Heart left ventricle (tissue), 13 donors: ENCODE results near the gene MEOX2.

ENCODE experiments used
- POLR2A ChIP-seq, 2 donors: fragments of 450-650 bp; IDR thresholded peaks; one replicate each; pipeline ENCODE4 v1.6.1; 2017; ENCODE audit warnings: antibody characterized with exemption in 2 of 2, mild to moderate bottlenecking in 2 of 2, moderate library complexity in 2 of 2
- TF ChIP-seq, protein P1 (sequence below), 12 donors: fragments of 200-600 bp; sonication (generic) in 4 of 12; IDR thresholded peaks; one replicate each; pipeline versions ENCODE4 v1.5.0 to v1.8.0; 2018 to 2022; ENCODE audit warnings: antibody characterized with exemption in 12 of 12, mild to moderate bottlenecking in 5 of 12
- donor health status: ischemic (EF 13 %, LVEDD 7.1; RV severe dilation, severe dysfunction).
- donor health status: DM: no; HTN: yes; CAD: no.
- donor health status: DM: no; HTN: no; CAD: no.
- donor health status: ischemic (EF 25% LVEDD 6.9; RV normal size, moderate dysfunction).
- donor health status: ischemic (EF 25% LVEDD 5.7; RV mildly dilated, moderate dysfunction).
- donor health status: ischemic (EF 35%, LVEDD 5.7; RV mildly dilated, moderate dysfunction).
- donor health status: nonischemic (EF 11% LVEDD 7.7; RV severe dilation, severe dysfunction).
- donor health status: DM: yes; HTN: yes; CAD: no.
- donor health status: PGD.
- donor health status: ischemic (EF 29% LVEDD 5.4; RV normal size, mild dysfunction).
- donor health status: nonischemic (EF 23%, LVEDD 6.1; RV moderate dilation, normal function).

DNA sequence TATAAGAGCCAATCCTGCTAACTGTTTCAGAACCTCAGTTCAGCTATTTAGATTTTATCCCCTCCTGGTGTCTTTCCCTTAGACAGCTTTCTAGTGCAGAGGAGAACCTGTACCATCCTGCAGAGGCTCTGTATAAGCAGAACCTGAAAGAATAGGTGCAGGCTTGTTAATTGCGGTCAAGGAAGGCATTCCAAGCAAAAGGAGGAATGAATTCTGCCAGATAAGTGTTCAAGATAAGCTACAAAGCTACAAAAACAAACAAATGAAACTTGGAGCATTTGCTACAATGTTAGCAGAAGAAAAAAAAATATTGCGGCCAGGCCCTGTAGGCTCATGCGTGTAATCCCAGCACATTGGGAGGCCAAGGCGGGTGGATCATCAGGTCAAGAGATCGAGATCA, 92.0 kb downstream of the MEOX2 start:
- TF ChIP-seq POLR2A (IDR thresholded peaks at IDR 0.05) = no peak
- TF ChIP-seq, protein P1, sequence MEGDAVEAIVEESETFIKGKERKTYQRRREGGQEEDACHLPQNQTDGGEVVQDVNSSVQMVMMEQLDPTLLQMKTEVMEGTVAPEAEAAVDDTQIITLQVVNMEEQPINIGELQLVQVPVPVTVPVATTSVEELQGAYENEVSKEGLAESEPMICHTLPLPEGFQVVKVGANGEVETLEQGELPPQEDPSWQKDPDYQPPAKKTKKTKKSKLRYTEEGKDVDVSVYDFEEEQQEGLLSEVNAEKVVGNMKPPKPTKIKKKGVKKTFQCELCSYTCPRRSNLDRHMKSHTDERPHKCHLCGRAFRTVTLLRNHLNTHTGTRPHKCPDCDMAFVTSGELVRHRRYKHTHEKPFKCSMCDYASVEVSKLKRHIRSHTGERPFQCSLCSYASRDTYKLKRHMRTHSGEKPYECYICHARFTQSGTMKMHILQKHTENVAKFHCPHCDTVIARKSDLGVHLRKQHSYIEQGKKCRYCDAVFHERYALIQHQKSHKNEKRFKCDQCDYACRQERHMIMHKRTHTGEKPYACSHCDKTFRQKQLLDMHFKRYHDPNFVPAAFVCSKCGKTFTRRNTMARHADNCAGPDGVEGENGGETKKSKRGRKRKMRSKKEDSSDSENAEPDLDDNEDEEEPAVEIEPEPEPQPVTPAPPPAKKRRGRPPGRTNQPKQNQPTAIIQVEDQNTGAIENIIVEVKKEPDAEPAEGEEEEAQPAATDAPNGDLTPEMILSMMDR (IDR thresholded peaks at IDR 0.05) = no peak
